Muscle layer of colon (tissue), 2 donors: ENCODE data around the gene OR2A42.
"Not testable (repeated sequence)": the region's sequence is repeated elsewhere in the genome, so short reads cannot be mapped to it uniquely, and the experiment has no call there.

Source experiments
- H3K27ac ChIP-seq: one replicate; pipeline ENCODE4 v1.7.0; 2013; ENCODE audit warnings: low read depth, mild to moderate bottlenecking, low read length, moderate library complexity
- H3K27me3 ChIP-seq, 2 donors: one replicate each; pipeline ENCODE4 v1.7.0; 2013; ENCODE audit warnings: low read length in 2 of 2, mild to moderate bottlenecking in 2 of 2; ENCODE audit not compliant: insufficient read depth in 2 of 2, control insufficient read depth in 1 of 2
- H3K36me3 ChIP-seq: one replicate; pipeline ENCODE4 v1.7.0; 2013; ENCODE audit warnings: mild to moderate bottlenecking, low read length; ENCODE audit not compliant: insufficient read depth
- H3K4me1 ChIP-seq: one replicate; pipeline ENCODE4 v1.7.0; 2013; ENCODE audit warnings: mild to moderate bottlenecking, low read length; ENCODE audit not compliant: insufficient read depth
- H3K4me3 ChIP-seq, 2 donors: one replicate each; pipeline ENCODE4 v1.7.0; 2013; ENCODE audit warnings: low read length in 2 of 2, low read depth in 1 of 2, mild to moderate bottlenecking in 1 of 2, moderate library complexity in 1 of 2
- H3K9ac ChIP-seq: one replicate; pipeline ENCODE4 v1.7.0; 2013; ENCODE audit warnings: low read length
- H3K9me3 ChIP-seq: one replicate; pipeline ENCODE4 v1.7.0; 2013; ENCODE audit warnings: mild to moderate bottlenecking, low read length
- donor health status: abdominal sarcoma.
- donor health status: Adenocarcinoma of cecum.

OR2A42 gene

GRCh38 chr7:144219149-144219548, 20.3 kb downstream of the OR2A42 start:
- not testable (repeated sequence) for H3K27me3 ChIP-seq, H3K9me3 ChIP-seq, H3K9ac ChIP-seq, H3K27ac ChIP-seq, H3K4me1 ChIP-seq, H3K36me3 ChIP-seq, H3K4me3 ChIP-seq

- H3K4me3 ChIP-seq, H3K36me3 ChIP-seq, H3K9ac ChIP-seq, H3K27ac ChIP-seq, H3K4me1 ChIP-seq, H3K9me3 ChIP-seq, H3K27me3 ChIP-seq: not testable (repeated sequence)
Observed at GRCh38 chr7:144218581-144218980, 20.8 kb downstream of the OR2A42 start.

GRCh38 chr7:144217200-144217599, 22.2 kb downstream of the OR2A42 start:
- H3K9ac ChIP-seq = not testable (repeated sequence)

GRCh38 chr7:144205306-144205705, 34.1 kb downstream of the OR2A42 start:
- not testable (repeated sequence) for H3K4me1 ChIP-seq, H3K9me3 ChIP-seq, H3K36me3 ChIP-seq

More at GRCh38 chr7:144217200-144217599, 22.2 kb downstream of the OR2A42 start:
- H3K27me3 ChIP-seq, H3K4me3 ChIP-seq, H3K9me3 ChIP-seq, H3K27ac ChIP-seq, H3K36me3 ChIP-seq, H3K4me1 ChIP-seq: not testable (repeated sequence)

GRCh38 chr7:144203086-144203485, 36.3 kb downstream of the OR2A42 start:
- H3K4me1 ChIP-seq, H3K4me3 ChIP-seq, H3K27me3 ChIP-seq, H3K36me3 ChIP-seq, H3K27ac ChIP-seq, H3K9me3 ChIP-seq, H3K9ac ChIP-seq: not testable (repeated sequence)

More at GRCh38 chr7:144205306-144205705, 34.1 kb downstream of the OR2A42 start:
- not testable (repeated sequence) for H3K27me3 ChIP-seq, H3K4me3 ChIP-seq, H3K27ac ChIP-seq, H3K9ac ChIP-seq

GRCh38 chr7:144201978-144202377, 37.4 kb downstream of the OR2A42 start:
- not testable (repeated sequence) for H3K9ac ChIP-seq, H3K4me1 ChIP-seq, H3K27ac ChIP-seq

GRCh38 chr7:144198934-144199333, 40.5 kb downstream of the OR2A42 start:
- H3K27ac ChIP-seq, H3K4me3 ChIP-seq, H3K4me1 ChIP-seq, H3K27me3 ChIP-seq, H3K9me3 ChIP-seq, H3K9ac ChIP-seq, H3K36me3 ChIP-seq: not testable (repeated sequence)

More at GRCh38 chr7:144201978-144202377, 37.4 kb downstream of the OR2A42 start:
- not testable (repeated sequence) for H3K9me3 ChIP-seq, H3K27me3 ChIP-seq, H3K4me3 ChIP-seq, H3K36me3 ChIP-seq

- H3K27me3 ChIP-seq, H3K9ac ChIP-seq, H3K36me3 ChIP-seq, H3K9me3 ChIP-seq, H3K4me3 ChIP-seq, H3K4me1 ChIP-seq, H3K27ac ChIP-seq: not testable (repeated sequence)
Observed at GRCh38 chr7:144195212-144195872, 44.1 kb downstream of the OR2A42 start, which contains the start of gene ARHGEF35. Gene ARHGEF35 (minus strand): TSS chr7:144195833. CDS start chr7:144188383, 7,450 bp downstream.

GRCh38 chr7:144194453-144194852, 45.0 kb downstream of the OR2A42 start:
- H3K27me3 ChIP-seq, H3K4me1 ChIP-seq, H3K4me3 ChIP-seq, H3K36me3 ChIP-seq, H3K9ac ChIP-seq, H3K27ac ChIP-seq, H3K9me3 ChIP-seq: not testable (repeated sequence)

- H3K9ac ChIP-seq, H3K27me3 ChIP-seq, H3K4me3 ChIP-seq, H3K4me1 ChIP-seq, H3K9me3 ChIP-seq, H3K36me3 ChIP-seq, H3K27ac ChIP-seq: not testable (repeated sequence)
Observed at GRCh38 chr7:144193782-144194181, 45.6 kb downstream of the OR2A42 start.

- not testable (repeated sequence) for H3K9ac ChIP-seq, H3K27ac ChIP-seq, H3K36me3 ChIP-seq, H3K9me3 ChIP-seq, H3K27me3 ChIP-seq, H3K4me3 ChIP-seq, H3K4me1 ChIP-seq
Observed at GRCh38 chr7:144188578-144189171, 50.7 kb downstream of the OR2A42 start.

- not testable (repeated sequence) for H3K9me3 ChIP-seq, H3K27ac ChIP-seq, H3K36me3 ChIP-seq, H3K4me1 ChIP-seq, H3K9ac ChIP-seq, H3K27me3 ChIP-seq, H3K4me3 ChIP-seq
Observed at GRCh38 chr7:144187848-144188247, 51.6 kb downstream of the OR2A42 start.
